KOPT-K1 (cell line): Measurements from ENCODE around the gene IFITM2.
"Not testable (repeated sequence)": the region's sequence is repeated elsewhere in the genome, so short reads cannot be mapped to it uniquely, and the experiment has no call there.

ENCODE experiments used
- H3K27ac ChIP-seq: fragments of 200-600 bp; sonication (generic); 2 replicates; pipeline ENCODE4 v1.5.1; 2016; ENCODE audit warnings: antibody characterized with exemption, mild to moderate bottlenecking, low read depth, low read length; ENCODE audit not compliant: poor library complexity, severe bottlenecking
- H3K36me3 ChIP-seq: fragments of 200-600 bp; sonication (generic); 2 replicates; pipeline ENCODE4 v1.5.1; 2017; ENCODE audit warnings: antibody characterized with exemption, mild to moderate bottlenecking, low read length, moderate library complexity; ENCODE audit not compliant: insufficient read depth
- H3K9me3 ChIP-seq: fragments of 200-600 bp; sonication (generic); 2 replicates; pipeline ENCODE4 v1.5.1; 2017; ENCODE audit warnings: antibody characterized with exemption, low read length, mild to moderate bottlenecking; ENCODE audit not compliant: insufficient read depth, poor library complexity, severe bottlenecking

IFITM2 gene

GRCh38 chr11:307766-308708 lies at the start of gene IFITM2:
Gene IFITM2, plus strand, starts transcription at chr11:307816. Its CDS starts 377 bp downstream, at chr11:308193.
- H3K36me3 ChIP-seq, H3K9me3 ChIP-seq: not testable (repeated sequence)
- peak within 1 kb of the TSS; percentile 23 for H3K27ac ChIP-seq

GRCh38 chr11:259413-259812 lies 48.2 kb upstream of the IFITM2 start:
- Histone ChIP-seq H3K36me3 (no peaks in the 10 kb centered on the region), H3K27ac (no peak overlapping the region), H3K9me3 (no peaks in the 10 kb centered on the region)

GRCh38 chr11:261624-262023 lies 46.0 kb upstream of the IFITM2 start:
- H3K36me3 ChIP-seq = no peaks in the 10 kb centered on the region
- peaks cover 5% of the 10 kb centered on the region for H3K9me3 ChIP-seq
- no peak overlapping the region for H3K27ac ChIP-seq

- peaks cover 8% of the 10 kb centered on the region for H3K9me3 ChIP-seq
- no peak overlapping the region for H3K27ac ChIP-seq
- no peaks in the 10 kb centered on the region for H3K36me3 ChIP-seq
These were observed 40.8 kb upstream of the IFITM2 start for GRCh38 chr11:266676-267439.

DNA sequence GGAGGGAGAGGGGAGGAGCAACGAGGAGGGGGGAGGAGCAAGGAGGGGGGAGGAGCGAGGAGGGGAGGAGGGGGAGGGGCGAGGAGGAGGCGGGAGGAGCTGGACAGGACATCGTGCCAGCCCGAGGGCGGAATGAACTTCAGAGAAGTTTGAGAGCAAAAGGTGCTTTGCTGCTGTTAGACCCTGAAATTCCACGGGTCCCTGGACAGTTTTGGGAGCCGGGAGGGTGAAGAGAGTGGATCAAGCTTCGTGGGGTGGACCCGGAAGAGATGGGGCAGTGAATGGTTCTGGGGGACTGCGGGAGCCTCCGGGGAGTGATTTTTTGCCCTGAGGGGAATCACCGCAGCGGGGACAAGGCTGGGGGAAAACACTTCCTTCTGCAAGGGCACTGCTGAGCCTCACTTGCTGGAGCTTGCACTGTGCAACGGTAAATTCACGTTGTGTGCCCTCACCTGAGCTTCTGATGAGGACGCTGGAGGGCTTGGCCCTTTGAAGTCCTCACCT lies 40.1 kb upstream of the IFITM2 start:
- Histone ChIP-seq H3K9me3 (peaks cover 8% of the 10 kb centered on the region), H3K27ac (peak overlapping the region; percentile 95), H3K36me3 (no peaks in the 10 kb centered on the region)

DNA sequence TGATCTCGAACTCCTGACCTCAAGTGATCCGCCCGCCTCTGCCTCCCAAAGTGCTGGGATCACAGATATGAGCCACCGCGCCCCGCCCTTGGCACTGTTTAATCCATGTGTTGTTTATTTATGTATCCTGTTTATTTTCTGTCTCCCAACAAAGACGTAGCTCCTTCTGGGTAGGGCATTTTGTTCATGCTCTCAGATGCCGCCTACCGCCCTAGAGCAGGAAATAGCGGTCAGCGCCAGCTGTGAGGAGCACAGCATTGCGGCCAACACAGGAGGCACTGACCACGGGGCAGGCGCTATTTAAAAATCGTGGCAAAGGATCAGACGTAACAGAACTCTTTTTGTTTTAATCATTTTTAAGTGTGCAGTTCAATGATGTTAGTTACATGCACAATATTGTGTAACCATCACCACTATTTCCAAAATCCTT lies 38.9 kb upstream of the IFITM2 start:
- not testable (repeated sequence) for H3K9me3 ChIP-seq
- peak overlapping the region; percentile 95 for H3K27ac ChIP-seq

GRCh38 chr11:269146-269890 lies 38.3 kb upstream of the IFITM2 start:
- Histone ChIP-seq H3K9me3 (peaks cover 8% of the 10 kb centered on the region), H3K36me3 (no peaks in the 10 kb centered on the region), H3K27ac (peak overlapping the region; percentile 95)

More for the DNA sequence above, 38.9 kb upstream of the IFITM2 start:
- not testable (repeated sequence) for H3K36me3 ChIP-seq

GRCh38 chr11:270451-271318 lies 36.9 kb upstream of the IFITM2 start:
- Histone ChIP-seq H3K36me3 (no peaks in the 10 kb centered on the region), H3K27ac (peak overlapping the region; percentile 95), H3K9me3 (peaks cover 8% of the 10 kb centered on the region)

DNA sequence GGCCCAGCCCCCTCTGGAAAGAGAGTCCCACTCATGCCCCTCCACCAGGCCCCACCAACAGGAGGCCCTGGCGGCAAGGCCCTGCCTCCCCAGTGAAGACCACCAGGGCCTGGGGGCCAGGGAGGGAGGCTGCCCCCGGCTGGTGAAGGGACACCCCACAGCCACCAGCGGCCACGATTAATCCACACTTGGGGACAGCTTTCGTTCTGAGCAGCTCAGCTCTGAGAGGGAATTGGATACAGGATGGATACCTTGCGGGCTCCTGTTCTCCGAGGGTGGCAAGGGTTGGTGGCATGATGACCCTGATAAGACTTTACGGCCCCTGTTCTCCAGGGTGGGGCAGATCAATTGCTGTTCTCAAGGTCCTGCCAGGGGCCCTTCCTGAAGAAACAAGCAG lies 36.3 kb upstream of the IFITM2 start:
- H3K27ac ChIP-seq = peak overlapping the region; percentile 95
- H3K9me3 ChIP-seq = peaks cover 7% of the 10 kb centered on the region
- no peaks in the 10 kb centered on the region for H3K36me3 ChIP-seq

DNA sequence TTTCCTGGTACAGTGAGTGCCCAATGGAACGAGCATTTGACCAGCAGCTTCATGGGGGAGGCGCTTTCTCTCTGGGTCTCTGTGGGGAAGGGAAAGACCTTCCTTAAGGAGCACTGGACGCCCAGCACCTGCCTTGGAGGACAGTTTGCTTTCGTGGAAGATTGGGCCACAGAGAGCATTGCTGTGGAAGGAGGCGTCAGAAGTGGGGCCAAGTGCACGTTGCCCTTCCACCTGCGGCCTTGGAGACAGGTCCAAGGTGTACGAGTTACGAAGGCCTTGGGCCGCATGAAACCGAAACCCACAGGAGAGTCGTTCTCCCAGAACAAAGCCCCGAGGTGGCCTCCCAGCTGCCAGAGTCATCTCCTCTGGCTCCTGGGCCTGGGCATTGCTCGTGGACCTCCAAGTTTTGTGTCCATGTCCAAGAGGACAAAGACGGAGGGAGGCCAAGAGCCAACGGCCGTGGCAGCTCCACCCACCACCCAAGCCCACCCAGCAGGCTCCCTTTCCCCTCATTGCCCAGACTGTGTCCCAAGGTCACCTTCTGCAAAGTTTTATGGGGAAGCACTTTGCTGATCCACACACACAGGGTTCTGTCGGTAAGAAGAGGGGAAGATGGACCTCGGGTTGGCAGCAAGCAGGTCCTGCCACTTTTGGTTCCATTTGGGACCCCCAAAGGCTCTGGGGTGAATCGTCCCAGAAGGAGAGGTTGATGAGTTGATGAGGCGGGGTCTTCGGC lies 35.3 kb upstream of the IFITM2 start:
- no peaks in the 10 kb centered on the region for H3K36me3 ChIP-seq
- no peak overlapping the region for H3K27ac ChIP-seq
- peaks cover 10% of the 10 kb centered on the region for H3K9me3 ChIP-seq

DNA sequence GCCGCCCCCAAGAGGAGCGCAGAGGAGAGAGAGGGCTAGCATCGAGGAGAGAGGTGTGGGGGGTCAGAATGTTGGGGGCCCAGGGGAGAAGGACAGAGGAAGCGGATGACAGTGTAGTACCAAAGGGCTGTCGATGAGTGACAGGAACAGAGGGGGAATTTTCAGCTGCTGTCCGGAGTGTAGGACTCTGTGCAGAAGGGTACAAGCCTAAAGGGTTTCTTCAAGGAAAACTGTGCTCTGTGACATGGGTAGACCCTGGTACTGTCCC lies 34.8 kb upstream of the IFITM2 start:
- Histone ChIP-seq H3K36me3 (no peaks in the 10 kb centered on the region), H3K9me3 (peaks cover 10% of the 10 kb centered on the region), H3K27ac (no peak overlapping the region)

DNA sequence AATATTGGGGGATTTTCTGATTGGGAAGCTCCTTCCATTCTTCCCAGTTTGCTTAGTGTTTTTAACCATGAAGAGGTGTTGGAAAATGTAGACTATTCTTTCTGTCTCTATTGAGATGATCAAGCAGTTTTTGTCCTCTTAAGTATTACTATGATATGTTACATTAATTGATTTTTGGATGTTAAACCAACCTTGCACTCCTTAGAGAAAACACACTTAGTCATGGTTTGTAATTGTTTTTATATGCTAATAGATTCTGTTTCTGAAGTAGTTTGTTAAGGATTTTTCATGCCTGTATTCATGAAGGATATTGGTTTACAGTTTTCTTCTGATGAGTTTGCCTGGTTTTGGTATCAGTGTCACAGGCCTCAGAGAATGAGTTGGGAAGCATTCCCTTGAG lies 31.4 kb upstream of the IFITM2 start:
- peaks cover 10% of the 10 kb centered on the region for H3K9me3 ChIP-seq
- no peaks in the 10 kb centered on the region for H3K36me3 ChIP-seq

GRCh38 chr11:278001-278951 lies 29.3 kb upstream of the IFITM2 start, which contains the start of gene NLRP6:
Gene NLRP6, plus strand, starts transcription at chr11:278407. Its CDS starts 163 bp downstream, at chr11:278570.
- Histone ChIP-seq H3K36me3 (no peaks in the 10 kb centered on the region), H3K9me3 (peaks cover 10% of the 10 kb centered on the region), H3K27ac (peak within 1 kb of the TSS; percentile 41)

More for the DNA sequence above, 31.4 kb upstream of the IFITM2 start:
- H3K27ac ChIP-seq = no peak overlapping the region
